Stomach (tissue), 9 donors: ENCODE data around the gene ARID1B. TPM values are rescaled to one million over a fixed set of nuclear protein-coding genes. Genes with fewer than 3 reads are reported as not detected.

Source experiments
- DNase-seq, 2 donors: peaks; one replicate each; pipeline versions ENCODE4 v3.0.0 to v3.0.0-alpha.2; 2013 to 2019
- H3K27ac ChIP-seq, 5 donors: fragments of 200-600 bp in 4 of 5; sonication (generic) in 4 of 5; one replicate each; pipeline ENCODE4 v1.5.1; 2013 to 2019; ENCODE audit warnings: mild to moderate bottlenecking in 1 of 5, moderate library complexity in 1 of 5
- H3K27me3 ChIP-seq, 3 donors: fragments of 200-600 bp; sonication (generic); one replicate each; pipeline ENCODE4 v1.5.1; 2017 to 2019; ENCODE audit warnings: mixed run types in 1 of 3
- H3K36me3 ChIP-seq, 4 donors: fragments of 200-600 bp; sonication (generic); 1 replicate in 3 of 4; 2 replicates in 1 of 4; pipeline ENCODE4 v1.5.1; 2016 to 2019
- H3K4me1 ChIP-seq, 4 donors: fragments of 200-600 bp; sonication (generic); one replicate each; pipeline ENCODE4 v1.5.1; 2016 to 2019
- H3K4me3 ChIP-seq, 4 donors: fragments of 200-600 bp; sonication (generic) in 3 of 4; one replicate each; pipeline ENCODE4 v1.5.1; 2016 to 2019; ENCODE audit warnings: mild to moderate bottlenecking in 1 of 4
- H3K9me3 ChIP-seq, 4 donors: fragments of 200-600 bp; sonication (generic); one replicate each; pipeline ENCODE4 v1.5.1; 2016 to 2019
- CTCF ChIP-seq, 7 experiments: fragments of 450-650 bp in 4 of 7; fragments of 200-600 bp in 3 of 7; sonication (generic) in 3 of 7; IDR thresholded peaks; one replicate each; pipeline ENCODE4 v1.5.1; 2016 to 2019; ENCODE audit warnings: antibody characterized with exemption in 7 of 7, control low read depth in 2 of 7, mild to moderate bottlenecking in 1 of 7
- EP300 ChIP-seq: sonication (generic); formaldehyde crosslinking; IDR thresholded peaks from one replicate; pipeline ENCODE4 v1.6.1; 2017; ENCODE audit warnings: antibody characterized with exemption
- POLR2A ChIP-seq, 4 donors: fragments of 450-650 bp; IDR thresholded peaks; one replicate each; pipeline ENCODE4 v1.6.1; 2016; ENCODE audit warnings: antibody characterized with exemption in 4 of 4, control low read depth in 2 of 4, mild to moderate bottlenecking in 1 of 4, moderate library complexity in 1 of 4
- POLR2AphosphoS5 ChIP-seq, 3 donors: sonication (generic); formaldehyde crosslinking; IDR thresholded peaks; one replicate each; pipeline ENCODE4 v1.6.1; 2016; ENCODE audit warnings: antibody characterized with exemption in 3 of 3
- WGBS, 5 donors: extraction: QIAGEN DNeasy Blood & Tissue Kit in 3 of 5; methylation state at CpG; one replicate each; pipeline versions ENCODE4 v1.1.5 to v1.1.7; 2013 to 2018; 5-methylcytosine and 5-hydroxymethylcytosine counted together
- intact Hi-C: fragments of 100-400 bp; cut with DNase I; formaldehyde crosslinking; loops from one replicate; pipeline ENCODE4 v1.15.1; 2023; ENCODE audit warnings: low total_unique reads
- polyA plus RNA-seq, 3 donors: library from polyadenylated mRNA; stranded (reverse); fragments of 200-250 nt; gene quantifications; one replicate each; pipeline ENCODE4 v1.2.3, GENCODE V29; 2013
- total RNA-seq, 5 donors: library from RNA; depleted of rRNA; stranded (reverse); fragments of >200 nt; gene quantifications; one replicate each; pipeline versions ENCODE4 v1.1.0 to v1.2.3, GENCODE V29; 2014 to 2016
- donor health status: healthy with polysubstance abuse.
- donor health status: Bipolar disorder and iron deficiency.
- donor health status: healthy.

Gene ARID1B
- total and polyA plus RNA-seq, 8 donors: 8.8 to 183 (median 48.3) TPM

GRCh38 chr6:157096105-157096504, 318.9 kb downstream of the ARID1B start:
- Histone ChIP-seq H3K27me3 (no peaks in the 10 kb centered on the region), H3K4me3 (no peak overlapping the region), H3K4me1 (peaks cover 15 to 76% (median 49%) of the 10 kb centered on the region in 4 donors), H3K27ac (peak overlapping the region; percentile 38 to 86 (median 49)), H3K36me3 (peaks cover 0 to 6% (median 2%) of the 10 kb centered on the region in 4 donors), H3K9me3 (no peaks in the 10 kb centered on the region)
- 53 to 76% (median 65%) methylated on average over 6 of the region's 6 CpGs for WGBS, 5 donors
- no peak for TF ChIP-seq POLR2A (IDR thresholded peaks at IDR 0.05)
- no peak for TF ChIP-seq POLR2AphosphoS5 (IDR thresholded peaks at IDR 0.05)
- no peak for TF ChIP-seq CTCF (IDR thresholded peaks at IDR 0.05)
- intact Hi-C loops: no loop called here
- DNase-seq: no peak

GRCh38 chr6:157096522-157096921, 319.3 kb downstream of the ARID1B start:
- TF ChIP-seq CTCF (IDR thresholded peaks at IDR 0.05) (no peak), POLR2A (IDR thresholded peaks at IDR 0.05) (no peak), EP300 (no peak), POLR2AphosphoS5 (IDR thresholded peaks at IDR 0.05) (no peak)
- H3K27me3 ChIP-seq: no peaks in the 10 kb centered on the region
- 38 to 70% (median 51%) methylated on average over 7 of the region's 7 CpGs for WGBS, 5 donors
- intact Hi-C loops: no loop called here
- peak; percentile 35 to 76 for DNase-seq
- no peak overlapping the region for H3K4me3 ChIP-seq
- no peaks in the 10 kb centered on the region for H3K9me3 ChIP-seq
- H3K36me3 ChIP-seq: peaks cover 0 to 6% (median 2%) of the 10 kb centered on the region in 4 donors
- peak overlapping the region; percentile 38 to 86 (median 49) for H3K27ac ChIP-seq
- peaks cover 15 to 76% (median 48%) of the 10 kb centered on the region in 4 donors for H3K4me1 ChIP-seq

- H3K9me3 ChIP-seq: no peaks in the 10 kb centered on the region
- no peak for DNase-seq
- peaks cover 0 to 6% (median 2%) of the 10 kb centered on the region in 4 donors for H3K36me3 ChIP-seq
- intact Hi-C loops: no loop called here
- 40 to 69% (median 57%) methylated on average over 16 of the region's 16 CpGs for WGBS, 5 donors
- H3K4me3 ChIP-seq: no peak overlapping the region
- H3K27ac ChIP-seq: peak overlapping the region in 4 of 5 donors; percentile 24 to 40 (median 36)
- TF ChIP-seq EP300 (no peak), POLR2AphosphoS5 (IDR thresholded peaks at IDR 0.05) (no peak), CTCF (IDR thresholded peaks at IDR 0.05) (no peak)
- H3K27me3 ChIP-seq: no peaks in the 10 kb centered on the region
- peaks cover 15 to 68% (median 44%) of the 10 kb centered on the region in 4 donors for H3K4me1 ChIP-seq
Observed at GRCh38 chr6:157097255-157097955, 320.2 kb downstream of the ARID1B start.

- TF ChIP-seq CTCF (IDR thresholded peaks at IDR 0.05) (no peak), EP300 (no peak), POLR2AphosphoS5 (IDR thresholded peaks at IDR 0.05) (no peak), POLR2A (IDR thresholded peaks at IDR 0.05) (no peak)
- Histone ChIP-seq H3K27me3 (no peaks in the 10 kb centered on the region), H3K4me1 (peaks cover 11 to 52% (median 36%) of the 10 kb centered on the region in 4 donors), H3K36me3 (peaks cover 0 to 6% (median 2%) of the 10 kb centered on the region in 4 donors), H3K9me3 (no peaks in the 10 kb centered on the region), H3K4me3 (no peak overlapping the region), H3K27ac (no peak overlapping the region)
- intact Hi-C loops: no loop called here
- 84 to 91% (median 88%) methylated on average over 8 of the region's 8 CpGs for WGBS, 5 donors
- no peak for DNase-seq
Observed at GRCh38 chr6:157098999-157099398, 321.8 kb downstream of the ARID1B start.
